GM12878 (cell line): ENCODE measurements around the gene USH2A. TPM values are rescaled to one million over a fixed set of nuclear protein-coding genes. Genes with fewer than 3 reads are reported as not detected.

Experiments used
- ATAC-seq: fragments of 200-7000 bp; cut with Tn5 transposase; 3 replicates; pipeline ENCODE4 v1.9.1; 2020; ENCODE audit warnings: mild to moderate bottlenecking, moderate library complexity
- BruUV-seq: library from RNA; stranded (reverse); fragments of 400-500 nt; replicated peaks from 2 replicates; lab custom pipeline; 2021; lab: Mats Ljungman, UMichigan
- CTCF ChIA-PET: fragments of 300-600 bp; sonication (Branson Sonifier 250); formaldehyde crosslinking; extraction: SDS; loops from one replicate; lab custom pipeline; 2021; ENCODE audit warnings: inconsistent platforms; lab: Yijun Ruan, JAX
- POLR2A ChIA-PET: fragments of 350-600 bp; formaldehyde crosslinking; extraction: SDS; loops from one replicate; lab custom pipeline; 2021; ENCODE audit warnings: inconsistent platforms; lab: Charles Lee
- RAD21 ChIA-PET: fragments of 300-600 bp; sonication (Branson Sonifier 250); formaldehyde crosslinking; loops from one replicate; lab custom pipeline; 2023; ENCODE audit warnings: antibody characterized with exemption; ENCODE audit not compliant: unreplicated experiment; lab: Charles Lee
- SMC1A ChIA-PET: fragments of 300-600 bp; sonication (Branson Sonifier 250); formaldehyde crosslinking; loops from one replicate; lab custom pipeline; 2023; ENCODE audit not compliant: unreplicated experiment, uncharacterized antibody; lab: Charles Lee
- DNase-seq: peaks from one replicate; pipeline ENCODE4 v3.0.0-alpha.2; 2011; ENCODE audit warnings: low read depth, low spot score
- FAIRE-seq: peaks from 3 replicates; lab custom pipeline; 2011; peaks lifted over from hg19 to GRCh38; lab: Jason Lieb, UNC
- H2AFZ ChIP-seq: 2 replicates; pipeline ENCODE4 v1.6.0; 2011; ENCODE audit warnings: low read depth, low read length, control low read depth; ENCODE audit not compliant: control insufficient read depth
- H3K27ac ChIP-seq: 2 replicates; pipeline ENCODE4 v1.5.1; 2011; ENCODE audit warnings: control low read depth; ENCODE audit not compliant: control insufficient read depth, insufficient read depth
- H3K27me3 ChIP-seq, 2 experiments: replicated peaks in 1 of 2; 2 replicates each; pipeline versions ENCODE4 v1.6.0 to v1.6.1; 2011; ENCODE audit warnings: low read length in 1 of 2; ENCODE audit not compliant: control insufficient read depth in 2 of 2, insufficient read depth in 2 of 2
- H3K36me3 ChIP-seq, 2 experiments: 2 replicates each; pipeline ENCODE4 v1.5.1; 2011; ENCODE audit warnings: low read length in 1 of 2; ENCODE audit not compliant: control insufficient read depth in 2 of 2, insufficient read depth in 2 of 2
- H3K4me1 ChIP-seq: 2 replicates; pipeline ENCODE4 v1.6.1; 2011; ENCODE audit warnings: mild to moderate bottlenecking, low read length, moderate library complexity, mixed read lengths; ENCODE audit not compliant: control insufficient read depth, insufficient read depth
- H3K4me2 ChIP-seq: 2 replicates; pipeline ENCODE4 v1.6.0; 2011; ENCODE audit warnings: control low read depth; ENCODE audit not compliant: control insufficient read depth, insufficient read depth
- H3K4me3 ChIP-seq: fragments of 200-600 bp; sonication (generic); 2 replicates; pipeline ENCODE4 v1.5.1; 2016
- H3K79me2 ChIP-seq: 2 replicates; pipeline ENCODE4 v1.6.0; 2011; ENCODE audit warnings: low read length; ENCODE audit not compliant: control insufficient read depth, insufficient read depth
- H3K9ac ChIP-seq: 2 replicates; pipeline ENCODE4 v1.8.0; 2011; ENCODE audit warnings: low read length, control low read depth, mixed read lengths; ENCODE audit not compliant: control insufficient read depth, insufficient read depth
- H3K9me3 ChIP-seq: replicated peaks from 3 replicates; pipeline ENCODE4 v1.5.1; 2011; ENCODE audit warnings: mild to moderate bottlenecking, low read length; ENCODE audit not compliant: control insufficient read depth, insufficient read depth
- H4K20me1 ChIP-seq: 2 replicates; pipeline ENCODE4 v1.6.0; 2011; ENCODE audit not compliant: control insufficient read depth, insufficient read depth
- CBX5 ChIP-seq: sonication (generic); IDR thresholded peaks from 2 replicates; pipeline ENCODE4 v1.6.1; 2016; ENCODE audit warnings: low read depth, moderate library complexity, mild to moderate bottlenecking, inconsistent platforms
- E2F8 ChIP-seq: fragments of 450-650 bp; IDR thresholded peaks from 2 replicates; pipeline ENCODE4 v1.6.1; 2018; ENCODE audit warnings: mild to moderate bottlenecking, low read depth, moderate library complexity; ENCODE audit not compliant: partially characterized antibody
- EZH2 ChIP-seq: IDR thresholded peaks from 2 replicates; pipeline ENCODE4 v1.6.1; 2012; ENCODE audit warnings: low read depth, mild to moderate bottlenecking, control low read depth, inconsistent platforms, low read length, borderline replicate concordance; ENCODE audit not compliant: control insufficient read depth
- IKZF2 ChIP-seq, 2 experiments: fragments of 450-650 bp; IDR thresholded peaks; 2 replicates each; pipeline ENCODE4 v1.6.1; 2017; ENCODE audit warnings: mild to moderate bottlenecking in 2 of 2, moderate library complexity in 2 of 2
- KDM1A ChIP-seq: fragments of 200-600 bp; sonication (generic); IDR thresholded peaks from 2 replicates; pipeline ENCODE4 v1.6.1; 2016; ENCODE audit warnings: borderline replicate concordance
- LARP7 ChIP-seq: fragments of 450-650 bp; IDR thresholded peaks from 2 replicates; pipeline ENCODE4 v1.6.1; 2017; ENCODE audit warnings: mild to moderate bottlenecking
- NFYB ChIP-seq: IDR thresholded peaks from 2 replicates; pipeline ENCODE4 v1.6.1; 2011; ENCODE audit warnings: low read depth, mild to moderate bottlenecking, low read length, improper control_type of control experiment, moderate library complexity; ENCODE audit not compliant: insufficient read depth
- PBX3 ChIP-seq: IDR thresholded peaks from 2 replicates; pipeline ENCODE4 v1.6.1; 2011; ENCODE audit warnings: mild to moderate bottlenecking, low read depth, low read length, moderate library complexity; ENCODE audit not compliant: insufficient replicate concordance
- PRDM15 ChIP-seq: fragments of 450-650 bp; formaldehyde crosslinking; IDR thresholded peaks from 2 replicates; pipeline ENCODE4 v1.4.0; 2020; ENCODE audit warnings: mild to moderate bottlenecking, moderate library complexity
- RAD51 ChIP-seq: fragments of 450-650 bp; IDR thresholded peaks from 2 replicates; pipeline ENCODE4 v1.6.1; 2016; ENCODE audit warnings: moderate library complexity, mild to moderate bottlenecking, inconsistent platforms
- RFX5 ChIP-seq: IDR thresholded peaks from 2 replicates; pipeline ENCODE4 v1.6.1; 2011; ENCODE audit warnings: low read depth, low read length, improper control_type of control experiment
- SREBF2 ChIP-seq: IDR thresholded peaks from 2 replicates; pipeline ENCODE4 v1.6.1; 2012; ENCODE audit warnings: mild to moderate bottlenecking, low read length
- STAT1 ChIP-seq: fragments of 450-650 bp; conservative IDR thresholded peaks from 2 replicates; pipeline ENCODE4 v1.6.1; 2014; ENCODE audit warnings: antibody characterized with exemption, mild to moderate bottlenecking
- WGBS: methylation state at CpG from one replicate; pipeline ENCODE4 v1.1.6; 2016; ENCODE audit warnings: low lambda C conversion rate; ENCODE audit not compliant: insufficient replicate concordance, insufficient coverage; ENCODE audit errors: missing lambda C conversion rate; 5-methylcytosine and 5-hydroxymethylcytosine counted together
- in situ Hi-C: fragments of 300-500 bp; cut with MboI; formaldehyde crosslinking; loops from 9 replicates; pipeline ENCODE4 v1.14.3; 2018; ENCODE audit warnings: mixed read lengths
- intact Hi-C: fragments of 100-400 bp; cut with micrococcal nuclease; formaldehyde crosslinking; loops from one replicate; pipeline ENCODE4 v1.14.2; 2022; ENCODE audit not compliant: unreplicated experiment
- polyA plus RNA-seq, 11 experiments: library from polyadenylated mRNA; depleted of rRNA in 4 of 11; unstranded in 6 of 11; stranded (reverse) in 5 of 11; fragments of >200 nt; fragmentation: Nextera tagmentation in 4 of 11; fragmentation: Illumina TruSeq in 1 of 11; extraction: Ambion mirVana in 4 of 11; extraction: Trizol in 1 of 11; gene quantifications; 1 replicate in 1 of 11; 2 replicates in 10 of 11; pipeline versions ENCODE4 v1.2.1 to v1.2.3, GENCODE V29; 2011 to 2016; ENCODE audit warnings: inconsistent platforms in 2 of 11, missing spikeins in 2 of 11, low read depth in 1 of 11
- total RNA-seq, 4 experiments: library from RNA; depleted of rRNA in 3 of 4; stranded (reverse); fragments of >200 nt in 3 of 4; fragmentation: Illumina TruSeq in 1 of 4; extraction: Trizol in 1 of 4; gene quantifications; 2 replicates each; pipeline versions ENCODE4 v1.2.1 to v1.2.3, GENCODE V29; 2013 to 2021

The USH2A gene
- total and polyA plus RNA-seq, 10 of the 15 experiments (the other 5 are each of a cell fraction or from before 2014, with no cell fraction given), result under 0.01 to 0.20 (median 0.01) TPM; not detected in 2

- no peak for TF ChIP-seq IKZF2 (IDR thresholded peaks at IDR 0.05)
- no peak for TF ChIP-seq CBX5
- TF ChIP-seq RAD51, result no peak
- TF ChIP-seq RFX5, result no peak
- no peak for TF ChIP-seq LARP7
- TF ChIP-seq PBX3, result no peak
- TF ChIP-seq NFYB, result no peak
- no peak for TF ChIP-seq E2F8
- no peak for TF ChIP-seq KDM1A
- TF ChIP-seq EZH2, result no peak
These were observed 11.0 kb upstream of the USH2A start (continued) for GRCh38 chr1:216434232-216434631.

GRCh38 chr1:216433175-216433574 is 9.9 kb upstream of the USH2A start:
- no peak overlapping the region for H3K4me2 ChIP-seq
- H3K9ac ChIP-seq, result no peak overlapping the region
- WGBS, result 0% methylated on average over 2 of the region's 2 CpGs
- ChIA-PET SMC1A (no interaction called here), RAD21 (no interaction called here), CTCF (no interaction called here), POLR2A (no interaction called here)
- in situ Hi-C loops (no loop called here), intact Hi-C loops (no loop called here)
- no peaks in the 10 kb centered on the region for H3K4me1 ChIP-seq
- no peaks in the 10 kb centered on the region for H3K27me3 ChIP-seq
- H2AFZ ChIP-seq, result no peak overlapping the region
- no peaks in the 10 kb centered on the region for H3K9me3 ChIP-seq
- FAIRE-seq (no peak), DNase-seq (no peak), ATAC-seq (no peak)
- no peak overlapping the region for H3K4me3 ChIP-seq
- H4K20me1 ChIP-seq, result no peaks in the 10 kb centered on the region
- H3K36me3 ChIP-seq, result no peaks in the 10 kb centered on the region
- BruUV-seq, result no TSS peak
- no peaks in the 10 kb centered on the region for H3K79me2 ChIP-seq
- no peak overlapping the region for H3K27ac ChIP-seq
- TF ChIP-seq STAT1 (no peak), PRDM15 (no peak), PBX3 (no peak), SREBF2 (no peak)
